Measurements from ENCODE around the gene PRDM16.
"Not testable (repeated sequence)": the region's sequence is repeated elsewhere in the genome, so short reads cannot be mapped to it uniquely, and the experiment has no call there.

The PRDM16 gene

GRCh38 chr1:3282186-3282585, 213.2 kb downstream of the PRDM16 start:
- DNase-seq (ENCODE audit: low spot score): no peak

- no peak for DNase-seq (ENCODE audit: low spot score)
Measured at GRCh38 chr1:3282656-3283430, 213.8 kb downstream of the PRDM16 start.

GRCh38 chr1:3283849-3284248, 214.8 kb downstream of the PRDM16 start:
- no peak for DNase-seq (ENCODE audit: low spot score)

GRCh38 chr1:3284691-3285090, 215.7 kb downstream of the PRDM16 start:
- no peak for DNase-seq (ENCODE audit: low spot score)

GRCh38 chr1:3285106-3285740, 216.2 kb downstream of the PRDM16 start:
- DNase-seq (ENCODE audit: low spot score): no peak

GRCh38 chr1:3287095-3287494, 218.1 kb downstream of the PRDM16 start:
- DNase-seq (ENCODE audit: low spot score): not testable (repeated sequence)

- no peak for DNase-seq (ENCODE audit: low spot score)
Measured at GRCh38 chr1:3287656-3288160, 218.7 kb downstream of the PRDM16 start.

- DNase-seq (ENCODE audit: low spot score): no peak
Measured at GRCh38 chr1:3289502-3289901, 220.5 kb downstream of the PRDM16 start.

GRCh38 chr1:3290438-3290837, 221.4 kb downstream of the PRDM16 start:
- no peak for DNase-seq (ENCODE audit: low spot score)

GRCh38 chr1:3290915-3291314, 221.9 kb downstream of the PRDM16 start:
- no peak for DNase-seq (ENCODE audit: low spot score)

- no peak for DNase-seq (ENCODE audit: low spot score)
Measured at GRCh38 chr1:3292051-3292722, 223.2 kb downstream of the PRDM16 start.

GRCh38 chr1:3292868-3293562, 224.0 kb downstream of the PRDM16 start:
- no peak for DNase-seq (ENCODE audit: low spot score)

- DNase-seq (ENCODE audit: low spot score): no peak
Measured at GRCh38 chr1:3293563-3294080, 224.6 kb downstream of the PRDM16 start.

GRCh38 chr1:3294450-3294849, 225.4 kb downstream of the PRDM16 start:
- DNase-seq (ENCODE audit: low spot score): no peak

- no peak for DNase-seq (ENCODE audit: low spot score)
Measured at GRCh38 chr1:3295846-3296245, 226.8 kb downstream of the PRDM16 start.

GRCh38 chr1:3296326-3296725, 227.3 kb downstream of the PRDM16 start:
- DNase-seq (ENCODE audit: low spot score): no peak

GRCh38 chr1:3296826-3297225, 227.8 kb downstream of the PRDM16 start:
- no peak for DNase-seq (ENCODE audit: low spot score)

- no peak for DNase-seq (ENCODE audit: low spot score)
Measured at GRCh38 chr1:3297756-3298155, 228.8 kb downstream of the PRDM16 start.

GRCh38 chr1:3298197-3298596, 229.2 kb downstream of the PRDM16 start:
- DNase-seq (ENCODE audit: low spot score): no peak

GRCh38 chr1:3304246-3304645, 235.2 kb downstream of the PRDM16 start:
- DNase-seq (ENCODE audit: low spot score): no peak

- no peak for DNase-seq (ENCODE audit: low spot score)
Measured at GRCh38 chr1:3304692-3305091, 235.7 kb downstream of the PRDM16 start.

GRCh38 chr1:3305156-3305555, 236.2 kb downstream of the PRDM16 start:
- DNase-seq (ENCODE audit: low spot score): no peak

All from RKO (cell line).